Hepatocyte (in vitro differentiated cells): ENCODE measurements around the gene DPP9. TPM values are rescaled to one million over a fixed set of nuclear protein-coding genes. Genes with fewer than 3 reads are reported as not detected.

ENCODE experiments used
- DNase-seq: peaks from one replicate; pipeline ENCODE4 v3.0.0-alpha.2; 2016; ENCODE audit warnings: low spot score
- H2AFZ ChIP-seq: fragments of 200-600 bp; sonication (generic); 2 replicates; pipeline ENCODE4 v1.6.0; 2016; ENCODE audit warnings: antibody characterized with exemption, mild to moderate bottlenecking
- H3K27ac ChIP-seq: fragments of 200-600 bp; sonication (generic); 2 replicates; pipeline ENCODE4 v1.5.1; 2016; ENCODE audit warnings: mild to moderate bottlenecking
- H3K27me3 ChIP-seq: fragments of 200-600 bp; sonication (generic); 2 replicates; pipeline ENCODE4 v1.6.1; 2016
- H3K36me3 ChIP-seq: fragments of 200-600 bp; sonication (generic); replicated peaks from 2 replicates; pipeline ENCODE4 v1.5.1; 2016; ENCODE audit warnings: low read depth; ENCODE audit not compliant: insufficient read depth
- H3K4me1 ChIP-seq: fragments of 200-600 bp; sonication (generic); 2 replicates; pipeline ENCODE4 v1.5.1; 2016; ENCODE audit warnings: mild to moderate bottlenecking, moderate library complexity; ENCODE audit not compliant: insufficient read depth
- H3K4me2 ChIP-seq: fragments of 200-600 bp; sonication (generic); 2 replicates; pipeline ENCODE4 v1.6.0; 2016
- H3K4me3 ChIP-seq: fragments of 200-600 bp; sonication (generic); 2 replicates; pipeline ENCODE4 v1.5.1; 2016; ENCODE audit warnings: mild to moderate bottlenecking
- H3K79me2 ChIP-seq: fragments of 200-600 bp; sonication (generic); 2 replicates; pipeline ENCODE4 v1.6.0; 2017; ENCODE audit warnings: mild to moderate bottlenecking
- H3K9me2 ChIP-seq: fragments of 200-600 bp; sonication (generic); replicated peaks from 2 replicates; pipeline ENCODE4 v1.6.0; 2017; ENCODE audit warnings: mild to moderate bottlenecking; ENCODE audit not compliant: insufficient read depth
- H3K9me3 ChIP-seq: fragments of 200-600 bp; sonication (generic); 2 replicates; pipeline ENCODE4 v1.5.1; 2016; ENCODE audit warnings: low read depth, mild to moderate bottlenecking
- H4K20me1 ChIP-seq: fragments of 200-600 bp; sonication (generic); 2 replicates; pipeline ENCODE4 v1.6.0; 2016; ENCODE audit warnings: mild to moderate bottlenecking; ENCODE audit not compliant: insufficient read depth, poor library complexity, severe bottlenecking
- CTCF ChIP-seq: fragments of 200-600 bp; sonication (generic); IDR thresholded peaks from 2 replicates; pipeline ENCODE4 v1.5.1; 2016; ENCODE audit warnings: antibody characterized with exemption, mild to moderate bottlenecking; ENCODE audit not compliant: poor library complexity
- EZH2 ChIP-seq: fragments of 200-600 bp; sonication (generic); IDR thresholded peaks from 2 replicates; pipeline ENCODE4 v1.6.1; 2016; ENCODE audit warnings: antibody characterized with exemption, mild to moderate bottlenecking, borderline replicate concordance
- EZH2phosphoT487 ChIP-seq: fragments of 200-600 bp; sonication (generic); IDR thresholded peaks from one replicate; pipeline ENCODE4 v1.6.1; 2018; ENCODE audit warnings: antibody characterized with exemption, mild to moderate bottlenecking, low read depth, moderate library complexity; ENCODE audit not compliant: unreplicated experiment, severe bottlenecking
- WGBS: methylation state at CpG from one replicate; pipeline ENCODE4 v1.1.6; 2016; ENCODE audit warnings: low lambda C conversion rate; ENCODE audit errors: missing lambda C conversion rate; 5-methylcytosine and 5-hydroxymethylcytosine counted together
- polyA plus RNA-seq: library from polyadenylated mRNA; unstranded; fragments of >200 nt; fragmentation: Nextera tagmentation; extraction: Ambion mirVana; gene quantifications from 2 replicates; pipeline ENCODE4 v1.2.1, GENCODE V29; 2016
- total RNA-seq: library from RNA; depleted of rRNA; stranded (reverse); fragments of >200 nt; gene quantifications from 2 replicates; pipeline ENCODE4 v1.2.3, GENCODE V29; 2014

The DPP9 gene
- total and polyA plus RNA-seq, 2 experiments from 2014 or later = 27.6 to 32.7 TPM

GRCh38 chr19:4639531-4640246 lies 84.0 kb downstream of the DPP9 start:
- Histone ChIP-seq H4K20me1 (no peaks in the 10 kb centered on the region), H3K79me2 (peaks cover 20% of the 10 kb centered on the region), H3K4me2 (peak overlapping the region; percentile 87), H3K9me2 (no peaks in the 10 kb centered on the region), H3K27ac (no peak overlapping the region), H3K9me3 (no peaks in the 10 kb centered on the region), H3K4me1 (peaks cover 18% of the 10 kb centered on the region), H2AFZ (peak overlapping the region; percentile 66), H3K4me3 (peak overlapping the region; percentile 72), H3K27me3 (no peaks in the 10 kb centered on the region), H3K36me3 (no peaks in the 10 kb centered on the region)
- TF ChIP-seq CTCF (no peak), EZH2 (no peak), EZH2phosphoT487 (no peak)
- peak; percentile 47 for DNase-seq
- WGBS = 40% methylated on average over 23 of the region's 39 CpGs

GRCh38 chr19:4638828-4639530 lies 84.7 kb downstream of the DPP9 start, which contains the start of gene TNFAIP8L1:
Gene TNFAIP8L1 (plus strand): TSS chr19:4639516. CDS start chr19:4651870, 12,354 bp downstream.
- Histone ChIP-seq H3K9me2 (no peaks in the 10 kb centered on the region), H3K27me3 (no peaks in the 10 kb centered on the region), H2AFZ (peak within 1 kb of the TSS; percentile 78), H3K36me3 (no peaks in the 10 kb centered on the region), H4K20me1 (no peaks in the 10 kb centered on the region), H3K79me2 (peaks cover 20% of the 10 kb centered on the region), H3K4me3 (peak within 1 kb of the TSS; percentile 72), H3K9me3 (no peaks in the 10 kb centered on the region), H3K4me2 (peak within 1 kb of the TSS; percentile 87), H3K4me1 (peaks cover 18% of the 10 kb centered on the region), H3K27ac (peak within 1 kb of the TSS; percentile 74)
- 12% methylated on average over 17 of the region's 49 CpGs for WGBS
- TF ChIP-seq CTCF = no peak
- TF ChIP-seq EZH2phosphoT487 = no peak
- no peak for TF ChIP-seq EZH2
- peak; percentile 99 for DNase-seq

- WGBS = 91% methylated on average over 11 of the region's 11 CpGs
- no peak overlapping the region for H3K4me3 ChIP-seq
- peak overlapping the region; percentile 84 for H3K4me2 ChIP-seq
These were observed 85.3 kb downstream of the DPP9 start for GRCh38 chr19:4638317-4638716.

More at GRCh38 chr19:4638317-4638716, 85.3 kb downstream of the DPP9 start:
- Histone ChIP-seq H2AFZ (no peak overlapping the region), H3K9me3 (no peaks in the 10 kb centered on the region), H3K27me3 (no peaks in the 10 kb centered on the region), H3K36me3 (no peaks in the 10 kb centered on the region), H3K79me2 (peaks cover 20% of the 10 kb centered on the region), H3K4me1 (peaks cover 18% of the 10 kb centered on the region), H3K27ac (no peak overlapping the region), H4K20me1 (no peaks in the 10 kb centered on the region), H3K9me2 (no peaks in the 10 kb centered on the region)
- TF ChIP-seq CTCF = no peak
- no peak for TF ChIP-seq EZH2phosphoT487
- TF ChIP-seq EZH2 = no peak
- no peak for DNase-seq
